GM12865 (cell line): ENCODE measurements around the gene CERS6.

ENCODE experiments used
- DNase-seq: peaks from one replicate; pipeline ENCODE4 v3.0.0; 2010; ENCODE audit warnings: low read depth
- H3K4me3 ChIP-seq: 2 replicates; pipeline ENCODE4 v1.5.1; 2011; ENCODE audit warnings: mild to moderate bottlenecking, low read depth, low read length, control low read depth
- CTCF ChIP-seq: IDR thresholded peaks from 2 replicates; pipeline ENCODE4 v1.5.1; 2011; ENCODE audit warnings: low read length, control low read depth, low read depth, inconsistent platforms; ENCODE audit not compliant: insufficient read depth; ENCODE audit errors: missing control alignments

CERS6 gene

DNA sequence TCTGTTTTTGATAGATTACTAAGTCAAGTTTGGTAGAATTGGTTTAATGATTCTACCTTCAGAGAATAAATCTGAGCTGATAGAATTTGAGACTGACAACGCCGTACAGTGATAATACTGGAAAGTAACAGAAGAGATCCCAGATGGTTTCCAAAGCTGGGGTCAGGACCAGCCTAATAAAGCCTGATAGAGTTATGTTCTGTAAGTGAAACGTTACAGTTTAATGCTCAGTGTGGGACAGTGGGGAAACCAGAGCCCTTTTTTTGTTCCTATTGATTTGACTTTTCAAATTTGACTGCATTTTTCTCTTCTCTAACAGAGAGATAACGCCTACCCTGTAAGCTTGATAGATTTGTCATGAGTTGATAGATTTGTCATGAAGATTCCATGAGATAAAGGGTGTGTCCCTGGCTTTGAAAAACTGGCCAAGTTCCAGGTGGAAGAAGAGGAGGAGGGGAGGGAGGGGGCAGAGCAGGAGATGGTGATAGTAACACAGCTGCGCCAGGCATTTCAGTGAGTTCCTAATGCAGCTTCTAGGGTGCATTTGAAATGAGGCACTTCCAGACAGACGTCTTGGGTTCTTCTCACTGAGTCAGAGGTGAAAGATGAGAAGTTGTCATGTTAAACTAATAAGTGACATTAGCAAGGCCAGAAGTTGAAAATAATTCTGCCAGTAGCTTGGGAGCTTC, 65.1 kb downstream of the CERS6 start:
- no peak overlapping the region for H3K4me3 ChIP-seq
- no peak for TF ChIP-seq CTCF
- DNase-seq = no peak

GRCh38 chr2:168522446-168522845, 66.4 kb downstream of the CERS6 start:
- H3K4me3 ChIP-seq = no peak overlapping the region
- TF ChIP-seq CTCF = no peak
- DNase-seq = no peak

DNA sequence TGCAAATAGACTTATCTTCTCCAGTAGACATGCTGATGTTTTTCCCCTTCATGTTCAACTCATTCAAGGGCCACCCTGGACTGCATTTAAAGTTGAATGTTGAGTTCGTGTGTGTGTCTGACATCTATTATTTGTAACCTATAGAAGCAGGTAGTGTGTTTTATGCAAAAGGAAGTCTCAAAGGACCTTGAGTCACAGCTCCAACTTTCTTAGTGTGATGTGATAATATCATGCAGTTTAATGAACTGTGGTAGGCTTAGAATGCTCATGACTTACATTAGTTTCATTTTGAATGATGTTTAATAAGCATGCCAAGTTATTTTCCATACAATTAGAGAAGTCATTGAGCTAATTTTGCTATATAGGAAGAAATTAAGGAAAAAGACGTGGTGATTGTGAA, 67.9 kb downstream of the CERS6 start:
- H3K4me3 ChIP-seq = no peak overlapping the region
- TF ChIP-seq CTCF = no peak
- DNase-seq = no peak

- H3K4me3 ChIP-seq = no peak overlapping the region
- no peak for DNase-seq
- no peak for TF ChIP-seq CTCF
Measured at GRCh38 chr2:168525020-168525419, 68.9 kb downstream of the CERS6 start.

- DNase-seq = no peak
- no peak overlapping the region for H3K4me3 ChIP-seq
- no peak for TF ChIP-seq CTCF
Measured at GRCh38 chr2:168525716-168526446, 69.8 kb downstream of the CERS6 start.

GRCh38 chr2:168526641-168527040, 70.6 kb downstream of the CERS6 start:
- TF ChIP-seq CTCF = no peak
- DNase-seq = no peak
- no peak overlapping the region for H3K4me3 ChIP-seq
